Suppressor macrophage (primary cell): ENCODE results near the gene TMEM235.

ENCODE experiments used
- DNase-seq, 4 experiments: peaks; one replicate each; pipeline ENCODE4 v3.0.0-alpha.2; 2020 to 2022

The TMEM235 gene

GRCh38 chr17:78255029-78255656 lies 23.7 kb downstream of the TMEM235 start:
- no peak for DNase-seq

- DNase-seq, result peak in 3 of 4 experiments; percentile 21 to 31 (median 30)
Observed at GRCh38 chr17:78255953-78256706, 24.7 kb downstream of the TMEM235 start.

DNA sequence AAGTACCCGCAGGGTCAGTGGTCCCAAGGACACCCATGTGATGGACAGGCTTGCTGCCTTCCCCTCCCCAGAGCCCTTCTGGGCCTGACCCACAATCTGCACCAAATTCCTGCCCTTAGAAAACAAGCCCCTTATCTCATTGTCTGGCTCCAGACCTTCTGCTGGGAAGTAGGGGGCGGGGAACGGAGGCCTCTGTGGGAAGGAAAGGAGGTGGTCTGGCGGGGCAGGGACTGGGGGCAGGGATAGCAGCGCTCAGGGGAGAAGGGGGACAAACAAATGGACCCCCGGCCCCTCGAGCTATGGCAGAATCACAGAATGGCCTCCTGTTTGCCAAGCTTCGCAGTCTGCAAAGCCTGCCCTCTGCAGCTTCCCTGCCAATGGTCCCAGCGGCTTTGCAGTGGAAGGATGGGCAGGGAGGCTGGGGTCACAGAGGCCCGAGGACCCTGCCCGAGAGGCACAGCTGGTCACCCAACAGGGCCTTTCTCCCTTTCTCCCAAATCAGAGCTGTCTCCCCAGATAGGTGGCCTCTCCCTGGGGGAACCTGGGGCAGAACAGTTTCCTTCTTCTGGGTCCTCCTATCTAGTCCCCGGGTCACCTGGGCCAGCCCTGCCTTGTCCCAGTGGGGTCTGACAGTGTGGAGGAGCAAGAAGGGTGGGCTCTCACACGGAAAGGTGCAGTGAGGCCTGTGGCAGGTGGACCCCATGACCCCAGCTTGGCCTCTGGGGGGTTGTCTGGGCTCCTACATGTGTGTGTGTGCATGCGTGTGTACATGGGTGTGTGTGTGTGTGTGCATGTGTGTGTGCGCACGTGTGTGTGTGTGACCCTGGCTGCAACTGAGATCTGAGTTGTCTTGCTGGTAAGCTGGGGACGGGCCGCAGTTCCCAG lies 25.5 kb downstream of the TMEM235 start:
- no peak for DNase-seq

DNA sequence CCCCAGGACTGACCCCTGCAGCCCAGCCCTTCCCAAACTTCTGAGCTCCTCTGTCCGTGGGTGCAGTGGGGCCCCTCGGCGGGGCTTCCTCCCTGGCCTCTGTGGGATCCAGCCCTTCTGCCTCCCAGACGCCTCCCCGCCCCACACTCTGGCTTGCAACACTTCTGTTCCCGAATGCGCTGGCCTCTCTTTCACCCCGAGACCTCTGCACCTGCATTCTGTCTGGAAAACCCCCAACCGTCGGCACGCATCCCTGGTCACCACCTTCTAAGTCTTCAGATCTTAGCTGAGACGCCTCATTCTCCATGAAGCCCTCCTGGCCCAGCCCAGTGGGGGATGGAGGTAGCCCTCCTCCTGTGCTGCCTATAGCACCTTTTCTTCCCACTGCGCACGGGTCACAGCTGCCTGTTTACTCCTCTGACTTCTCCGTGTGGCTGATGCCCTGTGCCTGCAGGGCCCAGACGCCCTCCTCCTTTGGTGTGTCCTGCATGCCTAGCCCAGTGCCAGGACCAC lies 26.4 kb downstream of the TMEM235 start:
- peak in 3 of 4 experiments; percentile 48 to 69 (median 59) for DNase-seq

- peak; percentile 56 to 81 (median 68) for DNase-seq
Observed at GRCh38 chr17:78258323-78259191, 27.1 kb downstream of the TMEM235 start.

GRCh38 chr17:78259192-78259554 lies 27.7 kb downstream of the TMEM235 start:
- DNase-seq, result no peak

GRCh38 chr17:78263063-78263735 lies 31.8 kb downstream of the TMEM235 start:
- DNase-seq, result peak; percentile 69 to 78 (median 73)

GRCh38 chr17:78263736-78264340 lies 32.4 kb downstream of the TMEM235 start:
- no peak for DNase-seq

GRCh38 chr17:78264590-78264989 lies 33.2 kb downstream of the TMEM235 start:
- DNase-seq, result no peak

DNA sequence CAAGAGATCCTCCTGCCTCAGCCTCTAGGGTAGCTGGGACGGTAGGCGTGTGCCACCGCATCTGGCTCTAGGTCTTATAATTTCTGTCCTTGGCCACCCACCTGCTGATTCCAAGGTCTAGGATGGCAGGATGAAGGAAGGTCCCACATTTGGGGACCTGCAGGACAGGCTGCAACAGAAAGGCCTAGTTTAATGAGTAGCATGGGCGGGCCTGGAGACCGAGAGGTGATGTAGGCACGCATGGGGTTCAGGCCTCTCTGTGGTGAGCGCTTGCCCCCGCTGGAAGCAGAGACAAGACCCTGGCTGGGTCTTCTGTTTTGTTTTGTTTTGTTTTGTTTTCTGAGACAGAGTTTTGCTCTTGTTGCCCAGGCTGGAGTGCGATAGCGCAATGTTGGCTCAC lies 33.7 kb downstream of the TMEM235 start:
- no peak for DNase-seq

DNA sequence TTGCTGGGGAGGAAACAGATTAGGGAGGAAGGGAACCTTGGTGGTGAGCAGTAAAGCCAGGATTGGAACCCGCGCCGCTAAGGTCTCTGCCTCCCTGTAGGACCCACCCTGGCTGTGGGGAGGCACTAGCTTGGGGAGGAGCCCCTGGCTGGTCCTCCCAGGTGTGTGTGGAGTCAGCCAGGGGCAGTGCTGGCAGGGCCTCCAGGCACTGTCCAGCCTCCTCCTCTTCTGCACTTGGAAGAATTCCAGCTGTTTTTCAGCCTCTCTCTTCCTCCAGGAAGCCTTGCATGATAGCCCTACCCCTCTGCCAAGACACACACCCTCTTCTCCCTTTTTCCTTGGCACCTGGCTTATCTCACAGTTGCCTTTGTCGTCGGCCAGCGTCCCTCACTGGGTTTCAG lies 34.8 kb downstream of the TMEM235 start:
- DNase-seq, result no peak

- no peak for DNase-seq
Observed at GRCh38 chr17:78266771-78267170, 35.3 kb downstream of the TMEM235 start.

DNA sequence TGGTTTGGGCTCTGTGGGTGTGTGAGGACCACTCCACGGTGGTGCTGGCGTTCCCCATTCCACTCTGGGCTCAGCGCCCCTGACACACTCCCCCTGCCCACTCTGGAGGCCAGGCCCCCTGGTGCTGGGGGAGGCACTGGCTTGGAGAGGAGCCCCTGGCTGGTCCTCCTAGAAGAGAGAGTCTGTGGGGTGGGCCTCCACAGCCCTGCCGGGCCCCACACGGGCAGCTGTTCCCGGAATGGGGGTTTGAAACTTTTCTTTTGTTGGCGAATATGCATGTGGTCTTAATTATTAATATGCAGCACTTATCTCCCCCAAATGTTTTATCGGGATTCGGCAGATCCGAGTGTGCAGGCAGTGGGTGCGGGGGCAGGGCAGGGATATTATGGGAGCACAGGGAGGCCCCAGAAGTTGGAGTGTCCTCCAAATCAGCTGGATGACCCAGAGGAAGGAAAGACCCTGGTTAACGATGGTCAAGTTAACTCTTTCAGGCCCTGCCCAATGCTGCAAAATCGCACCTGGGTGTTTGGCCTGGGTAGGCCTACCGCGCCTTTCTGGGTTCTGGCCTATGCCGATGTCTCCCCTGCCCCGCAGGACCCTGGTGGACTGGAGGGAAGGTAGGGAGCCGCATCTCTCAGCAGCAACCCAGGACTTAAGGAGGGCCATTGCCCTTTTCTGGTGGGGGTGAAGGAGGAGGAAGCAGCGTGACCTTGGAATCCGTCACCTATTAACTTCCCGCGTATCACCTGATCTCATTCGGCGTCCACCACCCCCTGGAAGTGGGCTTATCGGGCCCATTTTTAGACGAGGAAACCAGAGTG lies 36.0 kb downstream of the TMEM235 start:
- DNase-seq, result no peak

GRCh38 chr17:78268191-78268874 lies 36.9 kb downstream of the TMEM235 start:
- DNase-seq, result no peak

GRCh38 chr17:78268951-78269905 lies 37.8 kb downstream of the TMEM235 start:
- DNase-seq, result no peak

GRCh38 chr17:78269955-78270381 lies 38.5 kb downstream of the TMEM235 start:
- no peak for DNase-seq

DNA sequence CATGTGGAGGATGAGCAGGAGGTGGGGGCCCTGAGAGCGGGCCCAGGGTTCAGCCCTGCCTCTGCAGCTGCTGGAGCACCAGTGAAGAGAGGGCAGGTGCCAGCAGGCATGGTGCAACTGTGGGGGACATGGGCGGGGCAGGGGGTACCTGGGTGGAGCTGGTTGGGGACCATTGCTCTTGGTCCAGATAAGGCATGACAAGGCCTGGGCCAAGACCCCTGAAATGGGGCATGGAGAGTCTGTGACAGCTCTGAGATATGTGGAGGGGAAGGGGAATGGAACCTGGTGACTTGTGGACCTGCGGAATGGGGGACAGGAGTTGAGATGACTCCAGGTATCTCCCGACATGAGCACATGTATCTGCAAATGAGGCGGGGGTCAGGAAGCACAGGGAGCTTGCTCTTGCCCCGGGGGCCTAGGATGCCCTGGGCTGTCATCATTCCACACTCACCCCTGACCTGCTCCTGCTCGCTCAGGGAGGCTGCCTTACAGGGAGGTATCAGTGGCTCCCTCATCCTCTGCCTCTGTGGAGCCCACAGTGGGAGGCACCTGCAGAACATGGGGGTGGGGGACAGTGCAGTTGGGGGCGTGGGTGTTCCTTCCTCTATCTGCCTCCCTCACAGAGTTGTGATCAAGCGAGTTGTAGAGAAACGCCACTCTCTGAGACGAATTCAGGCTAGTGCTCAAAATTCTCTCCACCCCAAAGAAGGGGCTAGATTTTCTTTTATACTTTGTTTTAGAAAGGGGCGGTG lies 40.2 kb downstream of the TMEM235 start:
- peak in 2 of 4 experiments; percentile 25 to 29 for DNase-seq
